NCI-H1930 (cell line): ENCODE data around the gene CLEC4F.

ENCODE experiments used
- DNase-seq, 2 experiments: peaks; one replicate each; lab custom pipeline; 2025; lab: John Stamatoyannopoulos, UW

CLEC4F gene, protein sequence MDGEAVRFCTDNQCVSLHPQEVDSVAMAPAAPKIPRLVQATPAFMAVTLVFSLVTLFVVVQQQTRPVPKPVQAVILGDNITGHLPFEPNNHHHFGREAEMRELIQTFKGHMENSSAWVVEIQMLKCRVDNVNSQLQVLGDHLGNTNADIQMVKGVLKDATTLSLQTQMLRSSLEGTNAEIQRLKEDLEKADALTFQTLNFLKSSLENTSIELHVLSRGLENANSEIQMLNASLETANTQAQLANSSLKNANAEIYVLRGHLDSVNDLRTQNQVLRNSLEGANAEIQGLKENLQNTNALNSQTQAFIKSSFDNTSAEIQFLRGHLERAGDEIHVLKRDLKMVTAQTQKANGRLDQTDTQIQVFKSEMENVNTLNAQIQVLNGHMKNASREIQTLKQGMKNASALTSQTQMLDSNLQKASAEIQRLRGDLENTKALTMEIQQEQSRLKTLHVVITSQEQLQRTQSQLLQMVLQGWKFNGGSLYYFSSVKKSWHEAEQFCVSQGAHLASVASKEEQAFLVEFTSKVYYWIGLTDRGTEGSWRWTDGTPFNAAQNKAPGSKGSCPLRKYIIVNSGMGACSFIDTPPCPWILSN

DNA sequence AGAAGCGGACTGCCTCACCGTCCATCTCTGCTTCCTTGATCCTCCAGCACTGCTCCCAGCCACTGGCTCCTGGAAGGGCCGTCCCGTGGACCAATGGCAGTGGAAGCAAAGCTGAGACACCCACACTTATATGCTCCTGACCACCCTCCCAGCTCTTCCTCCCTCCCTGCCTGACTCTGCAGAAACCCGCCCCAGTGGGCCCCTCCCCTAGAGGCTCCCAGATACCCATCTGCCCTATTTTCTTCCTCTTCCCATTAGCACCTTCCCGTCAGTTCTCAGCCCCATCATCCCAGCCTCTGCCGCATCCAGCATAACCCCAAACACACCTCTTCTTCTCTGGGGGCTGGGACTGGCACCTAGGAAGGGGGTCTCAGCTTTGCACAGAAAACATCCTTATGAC lies at the start of gene CLEC4F:
CLEC4F (minus strand) TSS at position 101 of the 400 bp plus-strand sequence; CDS start at position 25, 76 bp downstream.
- no peak for DNase-seq

DNA sequence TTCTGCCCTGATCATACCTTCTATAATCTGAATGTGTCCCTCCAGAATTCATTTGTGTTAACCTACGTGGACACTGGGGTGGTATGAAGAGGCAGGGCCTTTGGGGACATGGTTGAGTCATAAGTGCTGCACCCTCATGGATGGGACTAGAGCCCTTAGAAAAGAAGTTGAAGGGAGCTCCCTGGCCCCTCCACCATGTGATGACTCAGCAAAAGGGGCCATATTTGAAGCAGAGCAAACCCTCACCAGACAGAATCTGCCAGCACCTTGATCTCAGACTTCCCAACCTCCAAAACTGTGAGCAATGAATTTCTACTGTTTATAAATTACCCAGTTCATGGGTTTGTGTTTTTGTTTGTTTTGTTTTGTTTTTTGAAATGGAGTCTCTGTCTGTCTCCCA lies 48.6 kb upstream of the CLEC4F start:
- DNase-seq: no peak

DNA sequence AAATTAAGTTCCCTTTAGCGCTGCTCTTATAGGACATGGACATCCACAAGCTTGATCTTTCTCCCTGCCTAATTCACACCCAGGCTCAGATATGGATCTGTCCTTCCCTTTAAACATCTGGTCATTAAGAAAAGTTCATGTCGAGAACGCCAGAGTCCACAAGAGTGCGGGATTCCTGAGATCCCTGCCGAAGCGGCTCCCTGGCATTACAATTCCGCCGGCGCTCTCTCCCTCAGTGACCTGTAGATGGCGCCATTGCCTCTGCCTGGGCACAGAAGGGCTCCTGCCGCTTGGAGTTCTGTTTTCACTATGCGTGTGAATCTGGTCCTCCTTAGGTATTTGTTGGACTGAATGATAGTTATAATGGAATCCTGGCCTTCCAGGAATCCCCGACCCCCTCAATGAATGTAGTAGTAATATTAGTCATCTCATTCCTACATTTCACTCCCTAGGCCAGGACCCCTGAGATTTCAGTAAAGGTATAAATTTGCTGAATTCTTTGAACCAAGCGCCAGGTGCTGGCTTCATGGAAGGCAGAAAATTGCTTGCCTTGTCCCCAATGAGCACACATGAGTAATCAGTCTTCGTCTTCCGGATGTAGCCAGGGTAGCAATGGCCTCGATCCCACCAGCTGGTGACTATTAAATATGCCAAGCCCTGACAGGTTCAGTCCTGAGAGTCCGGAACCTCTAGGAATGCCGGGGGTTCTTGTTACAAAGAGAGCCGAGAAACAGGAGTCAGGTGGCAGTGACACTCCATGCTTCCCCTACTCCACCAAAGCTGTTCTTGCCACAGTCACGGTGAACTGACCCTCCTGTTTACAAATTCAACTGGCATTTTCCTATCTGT lies 41.6 kb upstream of the CLEC4F start:
- DNase-seq: peak; percentile 50 to 68

DNA sequence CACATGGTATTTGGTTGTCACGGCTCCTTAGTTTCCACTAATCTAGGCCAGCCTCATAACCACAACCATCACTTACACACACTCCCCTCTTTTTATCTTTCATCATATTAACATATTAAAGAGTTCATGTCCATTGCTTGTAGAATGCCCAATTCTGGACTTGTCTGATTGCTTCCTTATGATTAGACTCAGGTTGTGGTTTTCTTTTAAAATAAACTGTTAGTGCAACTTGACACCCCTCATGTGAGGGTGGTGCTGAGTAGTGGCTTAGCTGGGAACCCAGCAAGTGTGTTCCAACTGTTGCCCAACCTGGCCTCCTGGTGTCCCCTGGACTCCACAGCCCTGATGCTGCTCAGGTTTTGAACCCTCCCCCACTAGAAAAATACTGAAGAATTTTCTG lies 35.3 kb upstream of the CLEC4F start:
- no peak for DNase-seq

DNA sequence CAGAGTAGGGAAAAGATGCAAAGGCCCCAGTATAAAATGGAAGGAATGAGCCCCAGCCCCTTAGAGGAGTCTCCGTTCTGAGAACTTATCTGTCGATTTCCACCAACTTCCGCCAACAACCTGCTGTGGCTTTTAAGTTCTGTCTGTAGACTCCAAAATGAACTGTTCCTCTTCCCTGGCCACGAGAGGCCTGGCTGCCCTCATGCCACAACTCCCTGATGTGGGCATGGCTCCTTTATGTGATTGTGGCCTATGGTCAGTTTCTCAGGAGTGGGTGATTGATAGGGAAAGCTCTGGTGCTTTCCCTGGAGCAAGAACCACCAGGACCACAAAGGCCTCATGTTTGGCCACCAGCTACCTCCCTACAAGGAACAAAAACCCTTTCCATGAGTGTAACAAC lies 34.0 kb upstream of the CLEC4F start:
- no peak for DNase-seq

DNA sequence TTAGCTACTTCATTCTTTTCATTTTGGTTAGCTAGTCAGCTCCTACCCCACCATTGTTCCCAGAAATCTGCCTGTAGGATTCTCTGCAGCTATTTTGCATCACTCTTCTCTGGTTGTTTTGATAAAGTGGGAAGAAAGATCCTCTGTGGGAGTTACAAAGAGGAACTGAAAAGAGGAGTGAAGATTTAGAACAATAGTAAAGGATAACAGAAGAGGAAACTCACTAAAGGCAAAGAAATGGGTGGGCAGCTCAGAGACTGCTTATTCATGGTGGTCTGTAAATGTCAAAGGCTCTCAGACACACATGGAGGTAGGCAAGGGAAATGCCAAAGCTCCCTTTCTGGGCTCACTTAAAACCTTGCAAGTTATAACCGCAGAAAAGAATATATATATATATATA lies 32.4 kb upstream of the CLEC4F start:
- no peak for DNase-seq

DNA sequence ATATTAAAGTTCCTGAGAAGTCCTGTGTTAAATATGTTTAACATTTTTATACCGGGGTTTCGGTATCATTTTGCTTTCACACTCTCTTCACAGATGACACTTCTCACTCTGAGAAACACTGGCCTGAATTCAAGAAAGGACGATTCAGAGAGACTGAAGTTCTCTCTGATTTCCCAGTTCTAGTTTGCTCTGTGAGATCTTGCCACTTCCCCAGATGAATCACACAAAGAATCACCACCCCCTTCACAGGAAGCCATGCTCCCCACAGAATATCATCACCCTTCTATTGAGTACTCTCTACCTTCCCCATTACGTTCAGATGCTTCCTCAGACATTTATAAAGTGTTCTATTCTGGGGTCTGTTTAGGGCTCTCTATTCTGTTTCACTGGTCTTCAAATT lies 31.3 kb upstream of the CLEC4F start:
- DNase-seq: no peak

DNA sequence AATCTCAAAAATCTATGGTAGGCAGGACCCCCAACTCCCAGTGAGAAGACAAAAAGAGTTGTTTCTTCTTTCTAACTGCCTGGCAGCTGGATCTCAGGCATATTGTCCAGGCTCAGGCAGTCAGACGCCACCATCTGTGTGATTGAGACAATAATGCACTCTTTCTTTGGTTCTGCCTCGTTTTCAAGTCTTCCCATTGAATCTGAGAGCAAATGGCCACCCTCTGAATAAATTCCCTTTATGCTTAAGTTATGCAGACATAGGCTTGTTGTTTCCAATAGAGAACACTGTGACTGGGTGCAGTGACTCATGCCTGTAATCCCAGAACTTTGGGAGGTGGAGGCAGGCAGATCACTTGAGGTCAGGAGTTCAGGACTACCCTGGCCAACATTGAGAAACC lies 30.5 kb upstream of the CLEC4F start:
- no peak for DNase-seq

DNA sequence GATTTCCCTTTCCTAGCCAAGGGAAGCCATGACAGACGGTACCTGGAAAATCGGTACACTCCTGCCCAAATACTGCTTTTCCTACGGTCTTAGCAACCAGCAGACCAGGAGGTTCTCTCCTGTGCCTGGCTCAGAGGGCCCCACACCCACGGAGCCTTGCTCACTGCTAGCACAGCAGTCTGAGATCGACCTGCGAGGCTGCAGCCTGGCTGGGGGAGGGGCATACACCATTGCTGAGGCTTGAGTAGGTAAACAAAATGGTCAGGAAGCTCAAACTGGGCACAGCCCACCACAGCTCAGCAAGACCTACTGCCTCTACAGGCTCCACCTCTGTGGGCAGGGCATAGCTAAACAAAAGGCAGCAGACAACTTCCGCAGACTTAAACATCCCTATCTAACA lies 22.0 kb upstream of the CLEC4F start:
- no peak for DNase-seq

DNA sequence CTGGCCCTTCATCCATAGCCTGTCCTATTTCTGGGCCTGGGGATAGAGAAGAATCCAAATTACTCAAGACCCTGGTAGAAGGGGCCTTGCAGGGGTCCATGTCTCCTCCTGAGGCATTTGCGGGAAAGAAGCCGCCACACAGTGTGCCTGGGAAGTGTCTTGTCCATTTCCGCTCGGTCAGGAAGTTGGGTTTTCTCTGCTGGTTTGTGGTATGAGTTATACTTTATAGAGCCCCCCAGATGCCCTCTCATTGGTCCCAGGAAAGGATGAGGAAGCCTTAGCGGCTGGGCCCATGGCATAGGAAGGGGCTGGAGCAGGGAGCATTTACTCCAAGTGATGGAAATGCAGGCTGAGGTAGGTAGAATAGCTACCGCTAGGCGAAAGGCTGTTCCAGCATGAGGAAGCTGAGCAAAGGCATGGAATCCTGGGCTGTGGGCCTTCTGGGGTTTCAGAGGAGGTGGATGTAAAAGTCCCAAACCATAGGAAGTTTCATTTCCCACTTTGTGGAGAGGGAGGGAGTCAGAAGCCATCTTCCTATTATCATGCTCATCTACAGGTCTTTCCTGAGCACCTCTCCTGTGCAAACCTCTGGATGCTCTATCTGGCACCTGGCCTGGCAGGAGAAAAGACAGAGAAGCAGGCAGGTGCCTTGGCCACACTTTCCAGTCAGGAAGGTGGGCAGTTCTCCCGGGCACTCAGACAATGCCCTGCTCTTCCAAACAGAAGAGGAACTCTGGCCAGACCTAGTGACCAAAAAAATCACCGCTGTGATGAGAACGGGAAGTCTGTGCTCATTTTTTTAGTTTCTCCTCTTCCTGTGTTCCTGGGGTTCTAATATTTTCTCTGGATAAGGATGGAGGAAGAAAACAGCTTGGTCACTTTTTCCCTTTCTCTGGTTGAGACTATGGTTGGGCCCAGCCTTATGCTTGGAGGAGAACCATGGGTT lies 17.9 kb upstream of the CLEC4F start:
- DNase-seq: no peak

DNA sequence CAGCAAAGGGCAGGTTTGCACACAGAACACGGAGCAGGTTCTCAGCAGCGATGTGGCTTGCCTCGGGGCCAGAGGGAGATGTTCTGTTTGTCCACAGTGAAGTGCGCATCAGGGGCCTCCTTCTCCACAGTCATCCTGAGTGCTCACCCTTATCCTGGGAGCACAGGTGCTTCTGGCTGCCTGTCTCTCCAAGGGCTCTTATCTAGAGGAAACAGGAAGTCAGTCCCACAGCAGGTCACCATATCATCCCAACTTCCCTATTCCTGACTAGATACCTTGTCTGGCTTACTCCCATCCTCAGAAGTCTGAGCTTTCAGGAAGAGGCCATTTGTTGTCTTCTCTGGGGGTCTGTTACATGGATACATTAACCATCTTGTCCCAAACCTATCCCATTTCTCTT lies 15.2 kb upstream of the CLEC4F start, which contains the start of gene CD207:
CD207 (minus strand) TSS at position 174 of the 400 bp plus-strand sequence; CDS start at position 134, 40 bp downstream.
- no peak for DNase-seq

DNA sequence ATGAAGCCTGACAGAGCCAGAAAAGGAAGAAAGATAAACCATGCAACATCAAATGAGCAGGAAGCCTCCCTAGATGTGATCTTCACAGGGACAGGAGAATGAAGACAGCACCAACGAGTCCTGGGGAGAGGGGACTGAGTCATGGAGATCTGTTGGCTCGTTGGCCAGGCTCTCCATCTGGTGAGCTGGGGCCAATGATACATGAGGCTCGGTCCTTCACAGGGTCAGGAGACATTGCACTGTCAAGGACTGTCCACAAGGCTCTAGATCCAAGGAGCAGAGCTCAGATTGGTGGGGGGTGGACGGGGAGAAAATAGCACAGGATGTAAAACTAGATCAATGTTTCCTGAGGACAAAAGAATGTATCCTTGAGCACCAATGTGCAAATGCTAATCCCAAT lies 14.5 kb upstream of the CLEC4F start:
- DNase-seq: no peak

DNA sequence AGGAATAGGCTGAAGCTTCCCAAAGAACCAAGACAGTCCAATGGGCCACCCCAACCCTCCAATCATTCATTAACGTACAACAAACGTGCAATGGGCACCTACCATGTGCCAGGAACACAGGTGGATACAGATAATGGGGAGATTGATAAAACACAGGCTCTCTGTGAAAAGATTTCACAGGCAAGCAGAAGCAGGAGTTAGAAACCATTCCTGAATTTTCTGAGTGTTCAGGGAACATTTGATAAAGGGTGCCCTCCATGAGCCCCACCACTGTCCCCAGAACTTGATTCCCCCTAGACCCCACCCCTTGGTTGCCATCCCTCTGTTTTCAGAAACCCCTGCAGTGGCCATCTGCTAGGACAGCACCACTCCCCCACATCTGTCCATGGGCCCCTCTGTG lies 13.7 kb upstream of the CLEC4F start:
- no peak for DNase-seq

DNA sequence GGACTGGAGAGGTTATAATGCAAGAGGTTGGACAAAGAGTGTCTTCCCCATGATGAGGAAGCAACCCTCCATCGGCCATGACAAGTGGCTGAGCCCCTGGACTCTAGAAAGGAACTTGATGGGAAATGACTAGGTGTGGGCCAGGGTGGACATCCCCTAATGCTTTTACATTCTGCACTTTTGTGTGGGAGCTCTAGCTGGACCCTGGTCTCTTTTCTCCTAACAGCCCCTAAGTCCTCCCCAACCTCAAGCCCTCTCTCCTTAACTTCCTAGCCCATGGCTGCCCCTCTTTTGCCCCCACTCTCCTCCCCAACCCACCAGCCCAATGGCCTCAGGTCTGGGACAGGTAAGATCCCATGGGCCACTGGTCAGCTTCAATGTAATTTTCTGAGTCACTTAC lies 12.8 kb upstream of the CLEC4F start:
- no peak for DNase-seq

DNA sequence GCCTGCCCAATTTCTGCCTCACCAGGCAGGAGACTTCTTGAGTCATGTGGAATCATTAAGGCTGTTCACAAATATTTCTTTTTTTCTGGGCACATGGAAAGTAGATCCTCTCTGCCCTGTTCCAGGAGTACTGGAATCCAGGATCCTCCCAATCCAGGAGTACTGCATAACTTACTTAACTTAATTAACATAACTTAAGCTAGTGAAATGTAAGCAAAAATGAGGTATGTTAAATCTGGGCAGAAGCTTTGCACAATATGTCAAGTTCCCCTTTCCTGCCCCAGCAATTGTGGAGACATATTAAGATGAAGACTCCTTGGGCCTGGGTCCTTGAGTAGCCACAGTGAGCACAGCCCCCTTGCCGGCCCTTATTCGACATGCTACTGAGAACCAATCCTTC lies 12.0 kb upstream of the CLEC4F start:
- DNase-seq: no peak

DNA sequence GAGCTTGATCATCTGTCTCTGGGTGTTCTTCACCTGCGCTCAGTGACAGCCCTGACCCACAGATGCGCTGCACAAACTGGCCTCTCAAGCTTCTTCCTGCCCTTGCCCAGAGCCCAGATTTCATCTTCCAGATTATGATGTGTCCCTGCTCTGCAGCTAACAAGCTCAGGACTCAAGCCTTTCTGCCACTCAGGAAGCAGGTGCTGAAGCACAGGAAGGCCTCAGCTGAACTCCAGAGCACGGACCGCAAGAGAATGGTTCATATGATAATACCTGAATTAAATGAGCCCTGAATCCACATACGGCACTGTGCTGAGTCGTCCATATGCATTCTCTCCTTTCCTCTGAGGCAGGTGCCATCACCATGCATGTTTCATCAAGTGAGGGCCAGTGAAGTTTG lies 11.5 kb upstream of the CLEC4F start:
- no peak for DNase-seq

DNA sequence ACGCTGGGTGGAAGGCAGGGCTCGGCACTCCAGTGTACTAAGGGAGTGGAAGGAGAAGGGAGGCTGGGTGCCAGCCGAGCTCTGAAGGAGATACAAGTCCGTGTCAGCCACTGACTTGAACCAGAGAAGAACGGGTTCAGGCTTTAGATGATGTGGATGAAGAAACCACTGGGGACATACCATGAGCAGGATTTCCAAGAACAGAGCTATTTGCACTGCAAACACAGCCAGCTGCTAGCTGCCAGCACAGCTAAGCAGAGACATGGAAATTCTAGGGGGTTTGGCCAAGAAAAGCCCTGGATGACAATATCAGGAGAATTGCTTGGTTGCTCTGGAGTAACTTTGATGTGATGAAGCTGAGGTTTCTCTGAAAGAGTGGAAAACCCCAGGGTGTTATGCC lies 10.0 kb upstream of the CLEC4F start:
- DNase-seq: no peak

DNA sequence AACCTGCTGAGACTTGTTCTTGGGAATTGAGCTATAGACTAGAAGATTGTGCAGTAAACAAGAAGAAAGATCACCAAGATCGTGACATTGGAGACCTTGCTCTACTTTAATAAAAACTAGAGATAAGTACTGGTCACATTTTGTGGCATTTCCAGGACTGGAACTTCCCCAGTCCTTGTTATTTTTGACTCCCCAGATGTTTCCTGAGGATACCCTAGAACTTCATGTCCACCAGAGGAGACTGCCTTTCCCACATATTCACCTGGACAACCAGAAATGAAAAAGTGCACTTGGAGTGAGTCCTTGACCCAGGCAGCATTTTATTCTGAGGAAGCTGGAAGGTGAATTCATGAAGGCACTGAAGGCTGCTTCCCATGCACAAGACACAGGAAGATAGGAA lies 9.5 kb upstream of the CLEC4F start:
- DNase-seq: no peak

DNA sequence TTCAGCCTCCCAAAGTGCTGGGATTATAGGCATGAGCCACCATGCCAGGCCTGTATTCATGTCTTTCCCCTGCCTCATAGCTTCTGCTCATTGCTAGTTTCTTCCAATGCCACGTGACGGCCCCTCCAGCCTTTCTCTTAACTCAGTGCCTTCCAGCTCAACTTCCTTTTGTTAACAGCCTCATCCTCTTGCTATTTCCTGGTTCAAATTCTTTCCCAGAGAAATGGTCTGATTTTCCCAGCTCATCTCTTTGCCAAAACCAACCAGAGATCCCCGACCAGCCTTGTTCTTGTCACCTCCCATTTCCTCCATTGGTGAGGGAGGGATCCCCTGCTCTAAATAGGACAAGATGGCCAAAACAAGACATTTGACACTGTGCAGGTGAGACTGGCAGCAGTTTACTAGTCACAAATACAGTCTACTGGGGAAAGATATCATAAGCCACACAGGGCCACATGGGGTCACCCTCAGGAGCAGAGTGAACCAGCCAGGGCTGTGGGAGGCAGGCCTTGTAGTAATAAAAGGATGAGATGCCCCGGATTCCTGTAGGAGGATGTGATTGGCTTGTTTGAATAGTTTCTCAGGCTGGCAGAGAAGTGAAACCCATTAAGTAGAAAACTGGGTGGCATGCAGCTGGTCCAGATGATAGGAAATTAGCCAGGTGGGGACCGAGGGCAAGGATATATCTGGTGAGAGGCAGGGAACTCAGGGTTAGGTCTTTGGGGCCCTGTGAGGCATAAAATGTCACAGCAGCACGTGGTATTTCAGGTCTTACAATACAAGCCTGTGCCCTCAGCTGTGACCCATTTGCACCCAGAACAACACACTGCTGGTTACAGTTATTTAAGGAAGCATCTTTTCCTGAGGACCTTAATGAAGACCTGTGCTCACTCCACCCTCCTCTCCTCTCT lies 8.8 kb upstream of the CLEC4F start:
- no peak for DNase-seq

DNA sequence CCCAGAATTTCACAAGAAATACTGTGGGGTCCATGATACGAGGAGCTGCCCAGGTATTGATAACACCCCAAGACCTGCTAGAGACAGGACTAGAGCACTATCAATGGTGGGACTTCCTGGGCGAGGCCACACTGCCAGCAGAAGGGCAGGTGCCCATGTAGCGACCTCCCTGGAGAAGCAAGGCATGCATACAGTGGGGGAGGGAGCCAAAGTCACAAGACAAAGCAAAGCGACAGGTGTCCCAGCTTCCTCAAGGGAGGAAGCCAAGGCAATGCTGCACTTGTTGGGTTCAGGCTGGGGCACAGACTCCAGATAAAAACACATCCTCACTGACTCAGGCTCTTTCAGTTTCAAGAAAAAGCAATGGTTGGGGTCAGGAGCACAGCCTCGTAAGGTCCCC lies 7.7 kb upstream of the CLEC4F start:
- no peak for DNase-seq

DNA sequence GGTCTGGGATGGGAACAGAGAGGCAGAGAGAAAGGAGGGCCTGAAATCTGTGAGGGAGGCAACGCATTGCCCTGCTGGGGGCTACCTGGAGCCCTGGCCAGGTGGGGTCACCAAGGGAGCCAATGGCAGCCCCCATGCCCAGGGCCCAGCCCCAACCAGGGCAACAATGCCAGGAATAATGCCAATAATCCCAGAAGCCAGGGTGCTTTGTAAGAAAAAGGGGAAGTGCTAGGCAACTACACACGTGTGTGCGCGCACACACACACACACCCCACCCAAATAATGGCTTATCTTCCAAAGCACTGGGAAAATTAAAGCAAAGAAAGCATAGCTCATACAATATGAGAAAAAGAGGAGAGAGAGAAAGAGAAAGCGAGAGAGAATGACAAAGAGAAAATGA lies 7.0 kb upstream of the CLEC4F start:
- no peak for DNase-seq
